ENCODE results near the gene EYS. TPM values are rescaled to one million over a fixed set of nuclear protein-coding genes. Genes with fewer than 3 reads are reported as not detected.

The EYS gene
- total RNA-seq, 1 experiment from 2014 or later: not detected

DNA sequence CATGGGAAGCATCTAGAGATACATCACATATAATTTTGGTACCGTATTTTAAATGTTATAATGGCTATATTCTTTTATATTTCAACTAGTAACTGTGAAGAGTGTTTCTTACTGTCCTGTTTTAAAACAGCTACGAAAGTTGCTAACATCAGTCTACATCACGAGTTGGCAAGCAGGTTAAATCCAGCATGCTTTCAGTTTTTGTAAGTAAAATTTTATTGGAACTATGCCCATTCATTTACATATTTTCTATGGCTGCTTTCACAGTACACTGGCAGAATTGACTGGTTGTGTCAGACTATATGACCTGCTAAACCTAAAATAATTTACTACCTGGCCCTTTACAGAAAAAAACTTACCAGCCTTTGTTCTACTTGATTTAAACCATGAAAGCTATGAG lies 1593.3 kb downstream of the EYS start:
- DNase-seq (ENCODE audit: extremely low read depth, low read depth): no peak

DNA sequence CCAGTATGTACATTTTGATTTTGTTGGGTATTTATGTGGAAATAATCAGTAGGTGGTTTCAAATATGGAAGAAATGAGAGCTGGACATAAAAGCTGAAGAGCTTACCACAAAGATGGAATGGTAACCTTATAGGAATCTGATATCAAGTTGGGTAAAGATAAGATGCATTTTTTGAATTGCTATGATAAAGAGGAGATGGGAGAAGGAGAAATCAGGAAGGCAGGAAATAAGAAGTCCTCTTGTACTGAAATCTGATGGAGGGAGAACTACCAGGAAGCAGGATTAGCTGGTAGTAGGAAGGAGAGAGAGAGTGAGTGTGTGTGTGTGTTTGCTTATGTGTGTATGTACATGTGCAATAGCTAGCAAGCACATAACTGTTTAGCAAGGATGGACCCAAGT lies 1603.0 kb downstream of the EYS start:
- DNase-seq (ENCODE audit: extremely low read depth, low read depth): no peak

DNA sequence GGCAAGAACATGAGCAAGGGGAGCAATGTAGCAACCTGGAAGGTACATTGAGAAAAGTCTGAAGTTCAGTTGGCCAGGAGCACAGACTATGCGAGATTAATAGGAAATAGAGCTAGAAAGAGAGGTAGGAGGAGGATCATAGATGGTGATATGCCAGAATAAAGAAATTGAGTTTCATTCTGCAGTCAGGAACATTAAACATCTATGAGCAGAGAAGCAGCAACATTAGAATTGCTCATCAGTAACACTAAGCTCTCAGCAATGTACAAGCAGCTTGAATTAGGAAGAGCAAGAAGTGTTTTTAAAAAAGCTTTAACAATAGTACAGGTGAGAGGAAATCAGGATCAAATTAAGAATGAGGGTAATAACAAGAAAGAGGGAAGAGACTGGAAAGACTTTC lies 1603.5 kb downstream of the EYS start:
- DNase-seq (ENCODE audit: extremely low read depth, low read depth): no peak

DNA sequence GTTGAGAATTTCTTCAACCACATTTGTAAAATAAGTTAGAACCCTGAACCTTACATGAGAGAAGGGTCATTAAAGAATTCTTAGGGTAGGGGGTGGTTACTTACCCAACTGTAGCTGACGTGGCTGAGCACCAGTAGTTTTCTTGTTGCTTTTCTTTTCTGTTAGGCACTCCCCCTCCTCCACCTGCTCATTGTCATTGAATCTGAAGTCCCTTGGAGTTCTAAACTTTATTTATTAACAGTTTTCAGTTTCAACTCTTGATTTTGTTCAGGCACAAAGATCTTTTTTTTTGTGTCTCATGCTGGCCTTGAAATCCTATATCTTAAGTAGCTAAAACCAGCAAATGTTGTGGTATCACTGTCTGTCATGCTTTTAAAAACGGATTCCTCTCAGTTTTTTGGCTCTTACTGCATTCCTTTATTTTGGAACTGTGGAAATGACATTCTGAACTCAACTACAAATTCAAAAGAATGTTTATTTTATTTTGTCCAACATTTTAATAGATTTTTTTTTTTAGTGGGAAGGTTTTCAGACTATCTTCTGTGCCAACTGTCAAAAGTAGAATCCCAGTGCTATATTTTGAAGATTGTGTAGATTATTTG lies 1606.2 kb downstream of the EYS start:
- no peak for DNase-seq (ENCODE audit: extremely low read depth, low read depth)

DNA sequence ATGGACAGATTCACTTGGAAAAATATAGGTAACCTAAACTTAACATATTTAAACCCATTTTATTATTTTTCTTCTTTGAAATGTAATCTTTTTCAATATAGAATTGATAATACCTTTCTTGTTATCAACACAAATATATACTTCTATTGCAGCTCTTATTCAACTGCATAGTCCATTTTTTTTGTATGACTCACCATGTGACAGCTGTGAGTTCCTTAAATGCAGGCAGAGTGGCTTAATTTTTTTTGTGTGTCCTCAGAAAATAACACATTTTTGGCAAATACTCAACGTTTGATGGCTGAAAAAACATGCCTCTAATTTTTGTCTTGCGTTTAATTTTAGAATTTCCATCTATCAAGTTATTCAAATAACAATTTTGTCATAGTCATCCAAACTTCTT lies 1616.7 kb downstream of the EYS start:
- DNase-seq (ENCODE audit: extremely low read depth, low read depth): no peak

DNA sequence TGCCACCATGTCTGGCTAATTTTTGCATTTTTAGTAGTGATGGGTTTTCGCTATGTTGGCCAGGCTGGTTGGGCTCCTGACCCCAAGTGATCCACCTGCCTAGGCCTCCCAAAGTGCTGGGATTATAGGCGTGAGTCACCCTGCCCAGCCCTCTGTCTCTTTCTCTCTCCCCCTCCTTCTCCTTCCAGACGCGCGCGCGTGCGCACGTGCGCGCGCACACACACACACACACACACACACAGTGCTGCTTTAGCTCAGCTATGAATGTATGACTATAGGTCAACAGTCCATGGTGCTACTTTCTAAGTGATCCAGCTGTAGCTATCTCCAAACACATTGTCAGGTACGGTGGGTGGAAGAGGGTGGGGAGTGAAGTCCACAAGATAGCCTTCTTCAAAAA lies 1621.9 kb downstream of the EYS start:
- no peak for DNase-seq (ENCODE audit: extremely low read depth, low read depth)

DNA sequence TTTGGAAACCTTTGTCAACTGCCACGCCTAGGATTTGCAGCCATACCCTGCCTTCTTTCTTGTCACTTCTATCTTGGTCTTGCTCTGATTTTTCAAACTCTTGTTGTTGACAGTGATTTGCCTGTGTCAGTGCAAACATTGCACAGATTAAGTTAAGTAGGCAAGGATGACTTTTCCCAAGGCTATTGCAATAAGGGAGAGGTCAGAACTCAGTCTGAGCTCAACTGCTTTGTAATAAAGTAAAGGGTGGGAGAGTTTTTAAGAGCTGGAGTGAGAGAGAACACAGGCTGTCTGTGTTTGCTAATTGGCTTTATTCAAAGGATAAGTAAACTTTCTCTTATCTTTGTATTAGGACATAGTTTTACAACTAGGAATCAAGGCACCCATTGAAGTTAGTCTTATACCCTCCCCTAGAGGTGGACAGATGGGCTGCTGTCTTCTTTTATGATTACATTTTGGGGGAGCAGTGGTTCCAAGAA lies 1622.8 kb downstream of the EYS start:
- no peak for DNase-seq (ENCODE audit: extremely low read depth, low read depth)

DNA sequence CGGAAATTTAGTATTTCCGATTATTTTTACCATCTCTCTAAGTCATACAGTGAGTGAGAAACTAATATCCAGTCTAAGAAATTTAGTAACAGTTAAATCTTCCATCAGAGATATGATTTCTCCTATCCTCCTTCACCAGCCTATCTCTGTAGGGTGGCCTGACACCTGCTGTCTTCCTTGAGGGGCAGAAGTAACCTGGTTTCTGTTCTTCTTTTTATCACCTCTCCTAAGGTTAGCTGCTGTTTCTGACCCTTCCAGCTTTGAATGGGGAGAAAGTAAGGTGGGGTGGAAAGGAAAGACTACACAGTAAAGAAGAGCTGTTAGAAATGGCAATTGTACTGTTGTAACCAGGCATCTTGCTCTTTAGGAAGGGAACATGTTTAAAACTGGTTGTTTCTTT lies 1623.8 kb downstream of the EYS start:
- DNase-seq (ENCODE audit: extremely low read depth, low read depth): no peak

DNA sequence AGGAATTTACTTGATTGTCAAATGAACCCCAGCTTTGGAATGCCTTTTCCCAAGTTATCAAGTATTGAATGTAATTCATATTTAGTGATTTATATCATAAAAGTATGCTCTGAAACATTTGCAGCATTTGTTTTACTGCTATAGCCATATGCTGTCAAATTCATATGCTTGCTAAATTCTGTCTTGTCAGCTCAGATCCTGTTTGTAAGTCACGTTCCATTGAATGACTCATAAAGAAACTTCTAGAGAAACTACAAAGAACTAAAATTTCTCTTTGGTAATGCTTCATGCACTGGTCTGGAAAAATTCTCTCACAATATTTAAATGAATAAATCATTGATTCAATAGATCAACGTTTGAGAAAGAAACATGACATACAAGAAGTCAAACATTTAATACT lies 1625.6 kb downstream of the EYS start:
- DNase-seq (ENCODE audit: extremely low read depth, low read depth): no peak

DNA sequence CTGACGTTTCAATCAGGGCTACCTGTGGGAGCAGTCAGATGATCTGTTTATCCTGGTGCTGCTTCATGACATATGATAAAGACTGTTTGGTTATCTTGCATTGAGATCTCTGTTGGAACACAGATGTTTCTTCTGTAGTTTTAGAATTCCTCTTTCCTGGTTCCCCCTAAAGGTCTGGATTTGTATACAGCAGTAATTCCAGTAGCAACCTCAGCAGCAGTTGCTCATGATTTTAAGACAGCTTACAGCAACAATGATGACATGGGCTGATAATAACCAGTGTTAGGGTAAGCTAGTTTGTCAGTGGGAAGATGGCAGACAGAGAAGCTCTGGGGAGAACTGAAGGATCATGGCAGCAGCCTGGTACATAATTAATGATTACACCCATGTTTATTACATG lies 1632.0 kb downstream of the EYS start:
- no peak for DNase-seq (ENCODE audit: extremely low read depth, low read depth)

DNA sequence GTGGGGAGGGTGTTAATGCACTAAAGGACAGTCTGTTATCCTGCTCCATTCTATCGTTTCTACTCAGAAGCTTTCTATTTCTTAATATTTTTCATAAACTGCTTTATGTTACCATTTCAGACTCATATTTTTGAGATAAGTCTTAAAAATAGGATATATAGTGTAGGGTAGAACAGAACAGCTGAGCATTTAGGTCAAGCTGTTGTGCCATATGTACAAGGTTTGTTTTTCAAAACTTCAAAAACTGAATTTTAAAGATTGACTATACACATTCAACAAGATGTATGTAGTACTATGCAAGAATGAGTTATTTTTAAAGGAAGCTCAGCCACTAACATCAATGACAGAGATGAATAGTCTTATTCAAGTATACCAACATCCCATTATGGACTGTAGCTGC lies 1634.3 kb downstream of the EYS start:
- DNase-seq (ENCODE audit: extremely low read depth, low read depth): no peak

DNA sequence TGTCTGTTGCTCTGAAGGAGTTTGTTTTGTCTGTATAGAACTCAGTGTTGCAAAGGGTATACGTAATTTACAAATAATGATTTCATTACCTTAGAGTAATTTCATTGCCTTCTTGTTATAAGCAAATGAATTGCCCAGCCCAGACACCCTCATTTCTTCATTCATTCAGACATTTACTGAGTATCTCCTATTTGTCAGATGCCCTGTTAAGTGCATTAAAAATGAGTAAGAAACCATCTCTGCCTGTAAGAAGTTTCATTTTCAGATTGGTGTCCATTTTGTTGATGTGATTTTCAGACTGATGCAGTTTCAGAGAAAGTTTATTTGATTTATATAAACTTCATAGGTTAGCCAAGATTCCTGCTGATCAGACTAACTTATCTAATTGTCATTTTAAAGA lies 1642.1 kb downstream of the EYS start:
- DNase-seq (ENCODE audit: extremely low read depth, low read depth): no peak

DNA sequence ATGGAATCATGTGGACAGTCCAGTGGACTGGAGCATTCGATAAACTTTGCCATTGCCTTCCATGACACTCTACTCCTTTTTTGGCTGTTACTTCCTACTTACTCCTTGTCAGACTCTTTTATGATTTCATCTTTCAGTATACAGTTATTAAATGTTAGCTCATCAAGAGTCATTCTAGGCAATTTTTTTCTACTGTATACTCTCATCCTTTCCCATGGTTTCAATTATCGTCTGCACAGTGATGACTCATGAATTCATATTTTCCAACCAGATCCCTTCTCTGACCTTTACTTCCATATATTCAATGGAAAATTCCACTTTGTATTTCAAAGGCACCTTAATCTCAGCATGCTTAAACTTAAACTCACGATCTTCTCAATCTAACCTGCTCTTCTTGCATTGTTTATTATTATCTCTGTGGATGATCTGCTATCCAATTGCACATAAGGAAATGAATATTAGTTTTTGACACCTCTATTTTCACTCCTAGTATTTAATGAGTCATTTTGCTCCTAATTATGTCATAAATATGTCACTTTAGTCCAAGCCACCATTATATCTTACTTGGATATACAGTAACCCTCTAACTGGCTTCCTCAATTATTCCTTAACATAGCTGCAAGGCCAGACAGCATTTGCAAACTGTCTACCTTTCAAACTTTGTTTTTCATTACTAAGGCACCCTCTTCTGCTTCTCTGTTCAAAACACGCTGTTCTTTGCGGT lies 1643.9 kb downstream of the EYS start:
- no peak for DNase-seq (ENCODE audit: extremely low read depth, low read depth)

DNA sequence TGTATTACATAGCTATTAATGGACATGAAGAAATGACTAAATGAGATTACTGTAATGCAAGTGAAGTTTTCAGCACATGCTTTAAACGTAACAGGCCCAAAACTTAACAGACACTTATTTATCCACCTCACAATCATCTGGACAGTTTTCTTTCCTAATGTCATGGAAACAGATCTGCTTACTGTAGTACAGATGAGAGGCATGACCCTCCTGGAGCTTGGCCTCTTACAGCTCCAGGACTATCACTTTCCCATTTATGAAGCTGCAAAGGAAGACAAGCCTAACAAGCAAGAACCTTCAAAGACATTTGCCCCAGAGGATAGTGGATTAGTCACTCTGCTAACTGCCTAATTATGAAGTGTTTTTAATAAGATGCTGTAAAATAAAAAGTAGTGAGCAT lies 1652.2 kb downstream of the EYS start:
- no peak for DNase-seq (ENCODE audit: extremely low read depth, low read depth)

DNA sequence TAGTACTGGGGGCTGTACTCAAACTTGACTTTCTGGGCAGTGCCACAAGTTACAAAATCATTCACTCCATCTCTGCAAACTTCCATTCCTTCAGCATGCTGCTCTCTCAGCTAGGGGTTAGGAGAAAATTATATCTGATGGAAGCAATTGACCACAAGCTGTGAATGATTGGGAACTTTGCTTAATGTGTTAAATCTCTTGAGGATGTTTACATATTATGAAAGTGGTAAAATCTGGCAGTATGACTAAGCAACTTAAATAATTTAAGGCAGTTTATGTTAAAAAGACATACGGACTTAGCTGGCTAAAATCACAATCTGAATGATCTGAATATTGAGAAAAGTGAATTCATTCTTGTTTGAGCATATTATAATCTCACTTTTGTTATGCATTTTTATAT lies 1656.4 kb downstream of the EYS start:
- no peak for DNase-seq (ENCODE audit: extremely low read depth, low read depth)

DNA sequence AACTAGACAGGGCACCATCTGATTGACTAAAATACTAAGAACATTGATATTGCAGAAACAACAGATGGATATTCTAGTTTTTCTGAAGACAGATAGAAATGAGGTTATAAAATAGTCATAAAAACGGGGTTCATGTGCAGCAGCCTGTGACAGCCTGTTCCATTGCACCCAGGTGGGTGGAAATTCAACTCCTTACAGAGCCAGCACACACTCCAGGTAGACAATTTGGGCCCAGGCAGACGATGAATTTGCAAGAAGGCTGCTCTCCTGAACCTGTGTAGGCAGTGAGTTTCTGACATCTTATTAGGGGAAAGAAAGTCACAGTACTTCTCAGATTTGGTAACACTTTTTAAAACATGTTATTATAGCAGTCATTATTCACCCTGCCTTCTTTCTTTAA lies 1657.3 kb downstream of the EYS start:
- no peak for DNase-seq (ENCODE audit: extremely low read depth, low read depth)

DNA sequence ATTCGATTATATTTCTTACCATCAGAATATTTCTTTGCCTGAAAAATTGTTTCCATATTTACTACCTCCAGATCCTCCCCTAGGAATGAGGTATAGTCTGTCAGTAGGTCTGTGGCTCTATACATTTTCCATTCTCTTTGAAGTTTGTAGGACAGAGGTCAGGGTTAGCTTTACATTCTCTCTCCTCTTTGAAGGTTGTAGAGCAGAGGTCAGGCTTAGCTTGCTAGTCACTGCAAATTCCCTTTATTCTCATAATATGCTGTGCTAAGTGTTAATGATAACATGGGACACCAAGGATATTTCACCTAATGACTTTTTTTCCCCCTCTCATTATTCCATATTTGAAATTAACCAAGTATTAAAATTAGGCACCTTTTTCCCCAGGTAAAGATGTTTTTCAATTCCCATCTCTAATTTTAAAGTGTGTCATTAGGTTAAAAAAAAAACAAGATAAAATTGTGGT lies 1660.2 kb downstream of the EYS start:
- no peak for DNase-seq (ENCODE audit: extremely low read depth, low read depth)

DNA sequence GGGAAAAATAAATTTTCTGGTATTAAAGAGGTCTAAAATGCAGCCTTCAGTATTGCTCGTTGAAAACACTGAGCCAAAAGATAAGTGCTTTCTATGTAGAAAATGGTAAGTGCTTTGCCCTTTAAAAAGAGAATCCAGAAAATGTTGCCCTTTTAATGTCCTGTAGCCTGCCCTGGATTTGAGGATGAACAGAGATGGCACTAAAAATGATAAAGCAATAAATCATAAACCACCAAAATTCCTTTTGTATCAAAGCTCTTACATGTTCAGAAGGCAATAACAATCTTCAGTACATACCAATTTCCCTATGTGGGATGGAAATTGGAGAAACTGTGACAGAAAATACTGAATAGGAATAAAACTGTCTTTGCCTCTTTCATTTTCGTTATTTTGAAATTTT lies 1665.7 kb downstream of the EYS start:
- no peak for DNase-seq (ENCODE audit: extremely low read depth, low read depth)

DNA sequence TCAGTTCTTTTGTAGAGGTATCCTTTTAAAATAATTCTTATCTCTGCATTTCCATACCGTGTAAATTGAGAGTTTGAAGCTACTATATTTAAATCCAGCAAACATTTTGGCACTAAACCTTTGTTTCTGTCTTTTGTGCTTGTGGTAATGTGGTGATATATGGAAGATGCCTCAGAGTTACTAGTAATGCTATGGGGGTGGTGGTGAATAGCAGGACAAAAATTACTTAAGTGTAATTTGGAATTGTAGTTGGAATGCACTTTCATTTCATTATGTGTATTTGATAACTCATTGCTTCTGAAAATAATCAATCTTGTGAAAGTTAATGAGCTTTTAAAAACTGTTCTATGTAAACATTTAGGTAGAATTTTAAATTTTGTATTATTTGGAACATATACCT lies 1666.9 kb downstream of the EYS start:
- no peak for DNase-seq (ENCODE audit: extremely low read depth, low read depth)

DNA sequence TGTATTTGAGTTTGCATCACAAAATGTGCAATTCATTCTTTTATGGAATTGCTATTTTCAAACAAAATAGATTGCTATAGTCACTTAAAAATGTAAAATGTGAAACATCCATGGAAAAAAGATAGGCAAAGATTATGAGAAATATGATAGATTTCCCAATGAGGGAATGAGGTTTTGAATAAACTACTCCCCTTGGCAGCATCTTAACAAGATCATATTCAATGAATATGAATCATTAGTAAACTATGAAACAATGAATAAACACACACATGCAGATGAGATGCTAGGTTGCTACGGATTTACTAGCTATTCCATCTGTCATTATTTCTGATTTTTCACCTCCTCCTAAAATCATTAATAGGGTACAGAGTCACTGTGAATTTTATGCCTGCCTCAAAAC lies 1669.6 kb downstream of the EYS start:
- DNase-seq (ENCODE audit: extremely low read depth, low read depth): no peak

DNA sequence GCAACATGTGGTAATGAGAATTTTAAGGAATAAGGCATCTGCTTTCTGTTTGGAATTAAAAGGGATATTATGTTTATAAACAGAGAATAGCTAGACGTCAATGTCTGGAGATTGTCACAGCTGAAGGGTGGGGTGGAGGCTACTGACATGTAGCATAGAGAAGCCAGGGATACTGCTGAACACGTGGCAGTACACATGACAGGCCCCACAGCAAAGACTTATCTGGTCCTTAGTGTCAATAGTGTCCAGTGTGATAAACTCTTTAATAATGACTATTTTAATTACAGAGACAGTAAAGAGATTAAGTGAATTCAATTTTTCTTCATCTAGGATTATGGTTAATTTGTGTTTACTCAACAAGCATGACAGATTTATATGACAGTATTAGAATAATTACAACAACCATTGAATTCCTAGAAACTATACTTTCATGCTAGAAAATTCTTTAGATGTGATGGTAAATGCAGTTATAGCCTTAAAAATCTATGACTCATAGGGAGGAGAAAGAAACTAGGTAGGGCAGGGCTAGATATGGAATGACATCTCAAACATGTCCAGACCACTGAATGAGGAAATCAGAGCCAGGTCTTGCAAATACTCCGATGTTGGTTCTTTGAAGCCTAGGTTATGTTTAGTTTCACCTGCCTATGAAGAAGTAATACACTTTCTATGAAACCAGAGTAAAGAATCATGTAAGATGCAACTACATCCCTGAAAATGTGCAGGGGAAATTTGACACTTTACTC lies 1671.9 kb downstream of the EYS start:
- DNase-seq (ENCODE audit: extremely low read depth, low read depth): no peak

DNA sequence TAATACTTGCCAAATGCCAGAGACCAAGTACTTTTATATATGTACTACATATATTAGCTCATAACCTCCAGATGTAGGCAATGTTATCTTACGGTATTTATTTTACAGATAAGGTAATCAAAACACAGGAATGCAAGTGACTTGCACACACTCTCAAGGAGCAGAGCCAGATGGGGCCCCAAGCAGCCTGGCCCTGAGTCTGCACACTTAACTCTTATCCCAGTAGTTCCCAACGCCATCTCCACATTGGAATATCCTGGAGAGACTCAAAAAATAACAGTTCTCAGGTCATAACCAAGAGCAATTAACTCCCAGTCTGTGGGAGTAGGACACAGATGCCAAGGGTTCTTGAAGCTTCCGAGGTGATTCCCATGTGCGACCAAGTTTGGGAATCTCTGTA lies 1672.7 kb downstream of the EYS start:
- no peak for DNase-seq (ENCODE audit: extremely low read depth, low read depth)
